ENCODE measurements around the gene STK39. TPM values are rescaled to one million over a fixed set of nuclear protein-coding genes. Genes with fewer than 3 reads are reported as not detected.

Gene STK39
- total RNA-seq, 2 donors from 2014 or later = 37.1 to 41.0 TPM

- Mint-ChIP-seq H3K27me3 (ENCODE audit: low read depth) (no peaks in the 10 kb centered on the region), H3K27ac (no peak overlapping the region), H3K4me3 (no peak overlapping the region), H3K9me3 (peaks cover 2 to 6% of the 10 kb centered on the region in 2 donors), H3K36me3 (ENCODE audit: insufficient read depth in 2 of 2) (peaks cover 8 to 26% of the 10 kb centered on the region in 2 donors), H3K4me1 (ENCODE audit: low read depth) (no peaks in the 10 kb centered on the region)
- no peak for DNase-seq
- ATAC-seq (replicated peaks in 1 of 2) = no peak
Observed at GRCh38 chr2:167972020-167972419, 275.4 kb downstream of the STK39 start.

GRCh38 chr2:167966937-167967913, 280.2 kb downstream of the STK39 start:
- Mint-ChIP-seq H3K27ac (no peak overlapping the region), H3K4me1 (ENCODE audit: low read depth) (peaks cover 13% of the 10 kb centered on the region), H3K27me3 (ENCODE audit: low read depth) (no peaks in the 10 kb centered on the region), H3K36me3 (ENCODE audit: insufficient read depth in 2 of 2) (peaks cover 5 to 19% of the 10 kb centered on the region in 2 donors), H3K4me3 (no peak overlapping the region), H3K9me3 (no peaks in the 10 kb centered on the region)
- DNase-seq (no peak), ATAC-seq (replicated peaks in 1 of 2) (no peak)

- DNase-seq = no peak
- H3K27ac Mint-ChIP-seq = peak overlapping the region; percentile 64
- peak overlapping the region in 1 of 2 donors; percentile 7 for H3K4me3 Mint-ChIP-seq
- no peaks in the 10 kb centered on the region for H3K27me3 Mint-ChIP-seq (ENCODE audit: low read depth)
- H3K36me3 Mint-ChIP-seq (ENCODE audit: insufficient read depth in 2 of 2) = peaks cover 2 to 9% of the 10 kb centered on the region in 2 donors
- H3K4me1 Mint-ChIP-seq (ENCODE audit: low read depth) = peaks cover 13% of the 10 kb centered on the region
- no peak for ATAC-seq (replicated peaks in 1 of 2)
- no peaks in the 10 kb centered on the region for H3K9me3 Mint-ChIP-seq
Observed at GRCh38 chr2:167965907-167966761, 281.3 kb downstream of the STK39 start.

GRCh38 chr2:167964650-167965413, 282.6 kb downstream of the STK39 start:
- no peaks in the 10 kb centered on the region for H3K27me3 Mint-ChIP-seq (ENCODE audit: low read depth)
- H3K36me3 Mint-ChIP-seq (ENCODE audit: insufficient read depth in 2 of 2) = peaks cover 2 to 8% of the 10 kb centered on the region in 2 donors
- H3K9me3 Mint-ChIP-seq = no peaks in the 10 kb centered on the region
- no peak overlapping the region for H3K27ac Mint-ChIP-seq
- DNase-seq (no peak), ATAC-seq (replicated peaks in 1 of 2) (no peak)
- peaks cover 13% of the 10 kb centered on the region for H3K4me1 Mint-ChIP-seq (ENCODE audit: low read depth)
- no peak overlapping the region for H3K4me3 Mint-ChIP-seq

DNA sequence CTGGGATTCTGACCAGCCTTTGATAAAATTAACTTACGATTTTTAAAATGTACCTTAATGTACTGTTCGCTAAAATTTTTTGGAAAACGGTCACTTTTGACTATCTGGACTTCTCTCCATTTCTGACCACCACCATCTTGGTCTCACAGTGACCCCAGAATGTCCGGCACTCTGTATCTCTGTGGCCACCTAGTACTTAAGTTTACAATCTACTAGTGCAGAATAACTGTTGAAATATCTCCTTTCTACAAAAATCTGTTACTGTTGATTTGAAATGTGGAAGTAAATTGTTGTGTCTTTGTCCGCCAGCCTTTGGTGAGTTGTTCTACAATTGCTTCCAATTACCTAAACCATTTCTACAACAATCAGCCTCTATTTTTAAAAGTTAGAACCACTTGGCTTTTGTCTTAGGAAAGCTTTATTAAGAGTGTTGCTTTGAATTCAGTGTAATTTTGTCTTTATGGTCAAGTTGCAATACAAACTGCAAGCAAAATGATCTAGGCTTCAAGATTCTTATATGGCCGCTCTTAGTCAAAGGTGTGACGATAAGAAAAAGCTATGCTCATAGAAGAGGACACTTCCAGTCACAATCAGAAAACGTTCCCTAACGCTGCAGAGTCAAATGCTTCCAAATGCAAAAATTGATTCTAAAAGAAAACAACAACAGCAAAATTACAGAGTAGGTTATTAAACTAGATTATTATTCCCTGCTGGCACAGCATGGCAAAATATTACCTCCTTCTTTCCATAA, 283.3 kb downstream of the STK39 start:
- Mint-ChIP-seq H3K27me3 (ENCODE audit: low read depth) (no peaks in the 10 kb centered on the region), H3K27ac (no peak overlapping the region), H3K4me3 (no peak overlapping the region), H3K4me1 (ENCODE audit: low read depth) (peaks cover 13% of the 10 kb centered on the region), H3K9me3 (no peaks in the 10 kb centered on the region), H3K36me3 (ENCODE audit: insufficient read depth in 2 of 2) (peaks cover 5 to 8% of the 10 kb centered on the region in 2 donors)
- ATAC-seq (replicated peaks in 1 of 2) (no peak), DNase-seq (no peak)

DNA sequence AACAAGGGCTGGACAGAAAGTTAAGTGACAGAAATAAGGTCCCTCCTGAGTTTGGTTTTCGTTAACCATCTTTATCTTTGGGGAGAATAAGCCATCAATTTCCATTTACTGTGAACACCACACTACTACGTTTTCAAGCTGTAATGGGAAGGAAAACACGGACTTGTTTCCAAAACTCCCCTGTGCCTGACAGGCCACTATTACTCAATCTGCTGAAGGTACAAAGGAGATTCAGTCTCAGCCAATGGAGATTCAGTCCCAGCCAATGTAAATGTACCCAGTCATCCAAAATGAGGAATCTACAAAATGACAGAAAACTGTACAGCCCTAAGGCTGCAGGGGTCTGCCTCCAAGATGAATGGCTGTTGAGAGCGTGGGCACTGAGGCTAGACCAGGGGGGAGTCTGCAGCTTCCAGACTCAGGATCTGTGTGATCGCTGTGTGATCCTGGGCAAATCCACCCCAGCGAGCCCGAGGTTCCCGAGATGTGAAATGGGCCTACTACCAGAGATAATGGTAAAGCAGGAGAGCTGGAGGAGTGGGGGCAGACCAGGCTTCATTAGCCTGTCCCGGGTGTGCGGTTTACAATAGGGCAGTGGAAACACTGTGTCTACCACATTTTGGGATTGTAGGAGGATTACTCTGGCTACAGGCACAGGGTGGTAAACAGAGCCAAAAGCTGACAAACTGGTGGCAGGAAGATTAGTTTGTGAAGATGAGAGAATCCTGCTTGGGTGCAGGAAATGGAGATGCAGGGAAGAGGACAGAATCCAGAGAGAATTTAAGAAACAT, 284.8 kb downstream of the STK39 start:
- Mint-ChIP-seq H3K27ac (peak overlapping the region; percentile 6), H3K4me3 (no peak overlapping the region), H3K4me1 (ENCODE audit: low read depth) (peaks cover 13% of the 10 kb centered on the region), H3K36me3 (ENCODE audit: insufficient read depth in 2 of 2) (peaks cover 5 to 8% of the 10 kb centered on the region in 2 donors), H3K27me3 (ENCODE audit: low read depth) (no peaks in the 10 kb centered on the region), H3K9me3 (no peaks in the 10 kb centered on the region)
- DNase-seq (no peak), ATAC-seq (replicated peaks in 1 of 2) (no peak)

DNA sequence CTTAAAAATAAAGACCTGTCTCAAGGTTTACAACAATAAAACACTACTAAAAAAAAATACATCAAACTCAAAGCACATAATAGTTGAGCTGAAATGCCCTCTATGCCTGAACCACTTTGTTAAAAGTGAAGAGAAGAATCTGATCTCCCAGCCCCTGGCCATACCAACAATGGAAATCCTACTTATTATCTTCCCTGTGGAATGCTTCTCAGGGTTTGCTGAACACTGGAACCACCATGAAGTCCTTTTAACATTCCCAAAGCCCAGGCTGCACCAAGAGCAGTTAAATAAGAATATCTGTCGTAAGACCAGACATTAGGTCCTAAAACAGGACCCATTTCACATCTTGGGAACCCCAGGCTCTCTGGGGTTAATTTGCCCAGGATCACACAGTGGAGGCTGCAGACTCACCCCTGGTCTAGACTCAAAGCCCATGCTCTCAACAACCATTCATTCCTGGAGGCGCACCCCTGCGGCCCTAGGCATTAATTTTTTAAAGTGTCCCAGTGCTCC, 285.8 kb downstream of the STK39 start:
- DNase-seq = no peak
- Mint-ChIP-seq H3K4me3 (no peak overlapping the region), H3K27me3 (ENCODE audit: low read depth) (no peaks in the 10 kb centered on the region), H3K36me3 (ENCODE audit: insufficient read depth in 2 of 2) (peaks cover 5 to 8% of the 10 kb centered on the region in 2 donors), H3K27ac (no peak overlapping the region), H3K4me1 (ENCODE audit: low read depth) (peaks cover 10% of the 10 kb centered on the region), H3K9me3 (no peaks in the 10 kb centered on the region)
- no peak for ATAC-seq (replicated peaks in 1 of 2)

DNA sequence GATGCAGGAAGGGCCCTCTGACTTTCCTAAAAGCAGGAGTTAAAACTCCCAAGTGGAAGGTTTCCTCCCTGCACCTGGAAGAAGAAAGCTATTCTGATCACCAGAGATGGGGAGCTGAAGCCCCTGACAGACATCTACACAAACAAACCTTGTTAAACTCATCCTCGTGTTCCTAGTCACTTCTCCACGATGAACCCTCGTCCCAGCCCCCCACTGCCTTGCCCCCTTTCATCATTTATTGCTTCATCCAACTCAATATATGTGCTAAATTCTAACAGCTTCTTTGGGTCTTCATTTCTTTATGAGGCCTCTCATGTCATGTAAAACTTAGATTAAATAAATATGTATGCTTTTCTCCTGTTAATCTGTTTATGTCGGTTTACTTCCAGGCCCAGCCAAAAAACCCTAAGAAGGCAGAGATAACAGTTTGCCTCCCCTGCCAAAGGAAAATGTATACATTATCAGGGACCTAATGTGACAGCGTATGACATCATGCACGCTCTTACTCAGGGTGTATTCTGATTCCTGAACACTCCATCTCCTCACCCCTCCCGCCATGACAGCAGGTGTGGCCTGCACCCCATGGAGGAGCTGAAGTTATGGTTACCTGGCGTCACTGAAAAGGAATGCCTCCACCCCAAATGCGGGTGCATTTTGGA, 287.2 kb downstream of the STK39 start:
- no peak overlapping the region for H3K27ac Mint-ChIP-seq
- H3K4me3 Mint-ChIP-seq = no peak overlapping the region
- ATAC-seq (replicated peaks in 1 of 2) = no peak
- H3K9me3 Mint-ChIP-seq = no peaks in the 10 kb centered on the region
- H3K36me3 Mint-ChIP-seq (ENCODE audit: insufficient read depth in 2 of 2) = peaks cover 3 to 6% of the 10 kb centered on the region in 2 donors
- no peaks in the 10 kb centered on the region for H3K27me3 Mint-ChIP-seq (ENCODE audit: low read depth)
- no peak for DNase-seq
- H3K4me1 Mint-ChIP-seq (ENCODE audit: low read depth) = no peaks in the 10 kb centered on the region

DNA sequence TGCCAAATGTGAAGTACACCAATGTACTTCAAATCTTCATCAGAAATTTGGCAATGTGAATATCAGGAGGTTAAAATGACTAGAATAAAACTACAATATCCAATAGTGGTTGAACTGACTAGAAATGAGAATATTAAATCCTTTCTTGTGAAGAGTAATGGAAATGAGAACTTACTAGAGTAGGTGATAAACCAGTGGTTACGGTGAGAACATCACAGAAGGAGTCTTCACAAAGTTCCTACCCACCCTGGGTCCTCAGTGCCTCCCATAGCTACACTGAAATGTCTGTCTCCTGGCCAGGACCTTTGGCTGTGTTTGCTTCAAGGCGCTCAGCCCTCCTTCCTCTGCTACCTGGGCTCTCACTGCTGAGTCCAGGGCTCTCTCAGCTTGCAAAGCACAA, 289.7 kb downstream of the STK39 start:
- DNase-seq (no peak), ATAC-seq (replicated peaks in 1 of 2) (no peak)
- no peak overlapping the region for H3K27ac Mint-ChIP-seq
- H3K27me3 Mint-ChIP-seq (ENCODE audit: low read depth) = no peaks in the 10 kb centered on the region
- H3K4me3 Mint-ChIP-seq = no peak overlapping the region
- H3K4me1 Mint-ChIP-seq (ENCODE audit: low read depth) = no peaks in the 10 kb centered on the region
- H3K9me3 Mint-ChIP-seq = no peaks in the 10 kb centered on the region
- H3K36me3 Mint-ChIP-seq (ENCODE audit: insufficient read depth in 2 of 2) = peaks cover 0 to 3% of the 10 kb centered on the region in 2 donors

DNA sequence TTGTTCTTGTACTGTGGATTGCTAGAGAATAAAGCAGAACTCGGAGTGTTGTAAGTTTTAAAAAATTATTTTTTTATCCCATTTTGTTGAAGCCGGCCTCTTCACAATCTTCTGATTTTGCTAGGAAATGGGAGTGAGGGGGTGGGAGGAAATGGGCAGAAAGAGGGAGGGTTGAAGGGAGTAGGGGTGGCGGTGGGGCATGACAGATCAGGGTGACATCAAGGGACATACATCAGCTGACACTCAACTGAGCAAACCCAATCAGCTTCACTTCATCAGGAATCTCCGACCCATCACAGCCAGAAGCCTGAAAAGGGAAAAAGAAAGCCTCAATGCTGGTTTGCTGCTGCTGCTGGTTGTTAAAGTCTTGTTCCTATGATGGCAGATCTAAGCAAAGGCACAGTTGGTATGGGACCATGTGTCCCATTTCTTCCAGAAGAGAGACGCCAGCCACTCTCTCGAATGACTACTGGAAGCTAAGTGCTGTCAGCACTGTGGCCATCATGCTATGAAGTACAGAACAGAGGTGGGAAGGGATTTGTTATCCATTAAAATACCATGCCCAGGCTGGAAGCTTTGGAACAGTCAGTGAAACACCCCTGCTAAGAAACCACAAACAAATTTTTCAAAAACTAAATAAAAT, 292.0 kb downstream of the STK39 start:
- Mint-ChIP-seq H3K4me1 (ENCODE audit: low read depth) (no peaks in the 10 kb centered on the region), H3K27ac (no peak overlapping the region), H3K27me3 (ENCODE audit: low read depth) (no peaks in the 10 kb centered on the region), H3K36me3 (ENCODE audit: insufficient read depth in 2 of 2) (peaks cover 0 to 3% of the 10 kb centered on the region in 2 donors), H3K4me3 (no peak overlapping the region), H3K9me3 (peaks cover 0 to 4% of the 10 kb centered on the region in 2 donors)
- no peak for ATAC-seq (replicated peaks in 1 of 2)
- no peak for DNase-seq

- Mint-ChIP-seq H3K4me3 (no peak overlapping the region), H3K9me3 (peaks cover 0 to 4% of the 10 kb centered on the region in 2 donors), H3K4me1 (ENCODE audit: low read depth) (no peaks in the 10 kb centered on the region), H3K27me3 (ENCODE audit: low read depth) (no peaks in the 10 kb centered on the region), H3K27ac (no peak overlapping the region), H3K36me3 (ENCODE audit: insufficient read depth in 2 of 2) (peaks cover 0 to 1% of the 10 kb centered on the region in 2 donors)
- DNase-seq = no peak
- no peak for ATAC-seq (replicated peaks in 1 of 2)
Observed at GRCh38 chr2:167954495-167954894, 292.9 kb downstream of the STK39 start.
